HFF-Myc (cell line): ENCODE results near the gene MYO1A.

Source experiments
- DNase-seq: peaks from one replicate; pipeline ENCODE4 v3.0.0-alpha.2; 2011; ENCODE audit warnings: low read depth; ENCODE audit errors: extremely low read depth
- H3K4me3 ChIP-seq: replicated peaks from 2 replicates; pipeline ENCODE4 v1.5.1; 2011; ENCODE audit warnings: low read depth, mild to moderate bottlenecking, control low read depth, low read length
- TF ChIP-seq, protein P1 (sequence below): IDR thresholded peaks from 2 replicates; pipeline ENCODE4 v1.5.1; 2012; ENCODE audit warnings: mild to moderate bottlenecking, low read depth, low read length, control low read depth; ENCODE audit errors: missing control alignments

Gene MYO1A

DNA sequence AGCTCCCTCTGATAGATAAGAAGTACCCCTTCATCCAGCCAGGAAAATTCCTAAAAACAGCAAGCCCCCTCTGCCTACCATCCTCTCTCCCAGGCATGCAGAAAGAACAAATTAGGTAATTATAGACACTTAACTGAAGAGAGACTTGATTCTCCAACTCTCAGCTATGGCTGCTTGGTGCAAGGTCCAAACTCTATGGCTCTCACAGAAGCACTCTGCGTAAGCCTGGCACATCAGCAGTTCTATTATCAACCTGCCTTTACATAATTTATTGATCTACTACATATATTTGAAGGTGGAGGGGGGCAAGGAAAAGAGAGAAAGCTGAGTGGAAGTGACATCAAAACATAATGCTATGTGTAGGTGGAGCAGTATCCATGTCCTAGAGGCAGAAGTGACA is 1.1 kb upstream of the MYO1A start:
- no peak for DNase-seq
- TF ChIP-seq, protein P1, sequence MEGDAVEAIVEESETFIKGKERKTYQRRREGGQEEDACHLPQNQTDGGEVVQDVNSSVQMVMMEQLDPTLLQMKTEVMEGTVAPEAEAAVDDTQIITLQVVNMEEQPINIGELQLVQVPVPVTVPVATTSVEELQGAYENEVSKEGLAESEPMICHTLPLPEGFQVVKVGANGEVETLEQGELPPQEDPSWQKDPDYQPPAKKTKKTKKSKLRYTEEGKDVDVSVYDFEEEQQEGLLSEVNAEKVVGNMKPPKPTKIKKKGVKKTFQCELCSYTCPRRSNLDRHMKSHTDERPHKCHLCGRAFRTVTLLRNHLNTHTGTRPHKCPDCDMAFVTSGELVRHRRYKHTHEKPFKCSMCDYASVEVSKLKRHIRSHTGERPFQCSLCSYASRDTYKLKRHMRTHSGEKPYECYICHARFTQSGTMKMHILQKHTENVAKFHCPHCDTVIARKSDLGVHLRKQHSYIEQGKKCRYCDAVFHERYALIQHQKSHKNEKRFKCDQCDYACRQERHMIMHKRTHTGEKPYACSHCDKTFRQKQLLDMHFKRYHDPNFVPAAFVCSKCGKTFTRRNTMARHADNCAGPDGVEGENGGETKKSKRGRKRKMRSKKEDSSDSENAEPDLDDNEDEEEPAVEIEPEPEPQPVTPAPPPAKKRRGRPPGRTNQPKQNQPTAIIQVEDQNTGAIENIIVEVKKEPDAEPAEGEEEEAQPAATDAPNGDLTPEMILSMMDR: no peak
- no peak overlapping the region for H3K4me3 ChIP-seq

DNA sequence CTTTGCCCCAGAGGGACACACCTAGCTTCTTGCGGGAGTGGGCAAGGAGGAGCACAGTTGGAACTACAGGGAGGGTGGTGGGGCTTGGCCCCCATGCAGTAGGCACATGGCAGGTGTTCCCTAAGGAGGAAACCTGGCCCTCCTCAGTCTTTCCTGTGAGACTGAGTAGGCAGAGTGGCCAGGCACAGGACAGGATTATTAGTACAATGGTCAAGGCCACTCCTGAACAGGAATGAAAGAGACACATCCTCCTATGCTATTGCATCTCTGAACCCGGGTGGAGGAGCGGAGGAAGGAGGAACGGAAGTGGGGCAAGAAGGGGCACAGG is 846 bp downstream of the MYO1A start:
- TF ChIP-seq, protein P1: no peak
- DNase-seq: no peak
- no peak overlapping the region for H3K4me3 ChIP-seq

DNA sequence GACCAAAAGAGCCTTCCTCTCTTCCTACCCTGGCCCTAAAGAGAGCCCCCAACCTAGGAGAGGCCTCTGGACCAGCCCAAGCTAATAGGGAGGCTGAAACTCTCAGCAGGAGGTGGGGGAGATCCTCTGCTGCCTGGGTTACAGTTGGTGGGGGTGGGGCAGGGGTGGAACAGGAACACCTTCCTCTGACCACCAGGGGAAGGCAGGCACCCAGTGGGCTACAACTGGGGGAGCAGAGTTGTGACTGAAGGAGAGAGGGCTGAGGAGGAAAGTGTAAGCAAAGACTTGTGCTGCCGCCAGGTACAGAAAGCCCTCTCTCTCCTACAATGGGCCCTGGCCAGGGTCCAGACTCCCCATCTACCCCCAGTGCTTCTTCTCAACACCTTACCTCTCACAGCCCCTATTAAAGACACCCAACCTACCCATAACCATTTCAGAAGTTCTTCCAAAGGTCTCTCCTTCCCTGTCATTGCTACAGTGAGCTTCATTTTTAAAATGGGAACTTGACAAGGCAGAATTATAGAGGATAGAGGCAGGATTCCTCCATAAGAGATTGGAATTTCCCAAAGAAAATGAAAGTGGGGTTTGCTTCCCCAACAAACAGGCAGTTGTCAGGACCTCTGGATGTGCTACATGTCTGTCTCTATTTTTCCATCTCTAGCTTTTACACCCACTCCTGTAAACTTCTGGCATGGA is 1.4 kb downstream of the MYO1A start:
- TF ChIP-seq, protein P1: no peak
- H3K4me3 ChIP-seq: no peak overlapping the region
- DNase-seq: no peak

DNA sequence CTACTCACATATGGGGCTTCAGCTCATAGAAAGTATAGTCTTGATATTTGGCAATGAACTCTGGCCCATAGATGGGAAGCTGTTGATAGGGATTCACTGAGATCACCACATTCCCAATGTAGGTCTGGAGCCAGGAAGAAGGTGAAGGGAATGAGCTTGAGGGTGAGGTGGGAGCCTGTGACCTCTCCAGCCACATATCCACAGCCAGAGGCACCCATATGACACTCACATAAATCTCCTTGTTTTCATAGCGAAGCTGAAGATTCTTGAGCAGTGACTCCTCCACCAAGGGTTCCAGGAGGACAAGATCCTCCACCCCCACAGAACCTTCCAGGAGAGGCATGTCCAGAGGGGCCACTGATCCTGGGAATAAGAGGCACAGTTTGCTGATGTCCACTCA is 1.9 kb downstream of the MYO1A start:
- no peak for DNase-seq
- H3K4me3 ChIP-seq: no peak overlapping the region

DNA sequence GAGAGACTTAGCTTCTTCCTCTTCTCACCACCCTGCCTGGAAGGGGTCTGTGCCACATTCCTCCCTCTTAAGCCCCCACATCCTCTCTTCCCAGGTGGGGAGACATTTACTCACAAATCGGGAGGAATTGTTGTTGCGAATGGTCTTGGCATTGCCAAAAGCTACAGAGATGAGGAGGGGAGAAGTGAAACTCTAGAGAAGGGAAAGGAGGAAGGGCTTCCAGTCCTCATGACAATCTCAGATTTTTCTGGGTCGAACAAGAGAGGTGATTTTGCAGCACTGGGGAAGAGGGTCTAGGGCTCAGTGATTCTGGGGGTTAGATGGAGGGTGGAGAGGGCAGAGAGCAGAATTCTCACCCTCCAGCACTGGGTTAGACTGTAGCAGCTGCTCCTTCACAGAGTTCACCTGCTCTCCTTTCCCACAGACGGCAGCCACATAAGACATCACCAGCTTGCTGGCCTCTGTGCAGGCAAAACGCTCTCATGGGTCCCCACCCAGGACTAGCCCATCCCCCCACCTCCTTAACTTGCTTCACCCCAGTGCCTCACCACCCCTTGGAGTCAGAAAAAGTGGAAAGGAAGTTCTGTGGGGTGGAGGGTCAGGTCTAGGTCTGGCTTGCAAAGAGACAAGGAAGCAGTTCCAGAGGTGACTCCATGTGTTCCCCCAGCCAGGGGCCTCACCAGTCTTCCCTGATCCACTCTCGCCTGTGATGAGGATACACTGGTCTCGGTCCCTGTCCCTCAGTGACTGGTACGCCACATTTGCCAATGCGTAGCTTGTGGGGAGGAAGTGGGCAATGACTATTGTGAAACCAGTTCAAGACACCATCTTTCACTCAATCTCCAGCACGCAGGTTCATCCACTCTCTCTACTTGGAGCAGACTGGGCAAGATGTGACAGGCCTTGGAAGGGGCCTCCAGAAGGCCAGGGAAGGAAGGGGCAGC is 2.7 kb downstream of the MYO1A start:
- TF ChIP-seq, protein P1: no peak
- H3K4me3 ChIP-seq: no peak overlapping the region
- no peak for DNase-seq

More for the DNA sequence above, 1.9 kb downstream of the MYO1A start:
- TF ChIP-seq, protein P1: no peak

DNA sequence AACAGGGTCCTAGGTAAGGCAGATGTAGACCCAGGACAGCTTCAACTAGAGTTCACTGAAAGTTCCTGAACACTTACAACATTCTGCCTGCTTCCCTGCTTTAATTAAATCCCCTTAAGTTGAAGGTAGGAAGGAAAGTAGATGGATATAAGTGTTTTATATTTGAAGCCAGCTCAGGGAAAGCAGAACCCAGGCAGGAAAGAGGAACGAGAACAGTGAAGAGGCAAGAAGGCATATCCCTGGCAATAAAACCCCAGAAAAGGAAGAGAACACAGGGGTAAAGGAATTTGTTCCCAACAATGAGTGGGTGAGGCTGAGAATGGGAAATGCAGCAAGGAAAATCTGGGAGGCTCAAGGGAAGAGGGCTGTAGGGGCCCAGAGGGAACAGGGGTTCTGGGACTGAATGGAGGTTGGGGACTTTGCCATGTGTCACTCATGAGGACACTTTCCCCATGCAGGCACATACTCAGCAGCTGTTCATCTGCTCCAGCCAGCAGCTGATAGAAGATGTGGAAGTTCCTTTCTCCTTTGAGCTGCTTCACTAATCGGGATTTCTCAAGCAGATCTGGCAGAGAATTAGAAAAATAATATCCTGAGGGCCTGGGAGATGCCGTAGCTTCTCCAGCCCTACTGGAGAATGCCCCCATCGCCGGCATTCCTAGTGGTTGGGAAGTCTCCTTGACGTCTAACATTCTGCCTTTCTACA is 3.7 kb downstream of the MYO1A start:
- TF ChIP-seq, protein P1: no peak
- no peak overlapping the region for H3K4me3 ChIP-seq
- DNase-seq: no peak
